ENCODE results near the gene CPPED1.
A peak's percentile ranks its signal among the peaks of the same experiment; 100 is the strongest.
"Not testable (repeated sequence)": the region's sequence is repeated elsewhere in the genome, so short reads cannot be mapped to it uniquely, and the experiment has no call there.

CPPED1 gene

GRCh38 chr16:12769525-12769924, 34.2 kb downstream of the CPPED1 start:
- TF ChIP-seq CTCF (IDR thresholded peaks at IDR 0.05; ENCODE audit: low read depth, low read length, missing control alignments): no peak
- Histone ChIP-seq H3K4me3 (ENCODE audit: low read depth, low read length) (no peak overlapping the region), H3K27ac (no peak overlapping the region), H3K27me3 (replicated peaks) (no peaks in the 10 kb centered on the region), H3K36me3 (replicated peaks) (no peaks in the 10 kb centered on the region)
- in situ Hi-C loops (cut with HindIII; ENCODE audit: low pct_ligation_motif_present, low sequenced_read_pairs): no loop called here
- no peak for DNase-seq

GRCh38 chr16:12767897-12768296, 35.8 kb downstream of the CPPED1 start:
- DNase-seq: no peak
- H3K27me3 ChIP-seq (replicated peaks): no peaks in the 10 kb centered on the region
- H3K4me3 ChIP-seq (ENCODE audit: low read depth, low read length): no peak overlapping the region
- in situ Hi-C loops (cut with HindIII; ENCODE audit: low pct_ligation_motif_present, low sequenced_read_pairs): no loop called here
- no peaks in the 10 kb centered on the region for H3K36me3 ChIP-seq (replicated peaks)
- H3K27ac ChIP-seq: no peak overlapping the region
- no peak for TF ChIP-seq CTCF (IDR thresholded peaks at IDR 0.05; ENCODE audit: low read depth, low read length, missing control alignments)

- Histone ChIP-seq H3K27ac (no peak overlapping the region), H3K36me3 (replicated peaks) (no peaks in the 10 kb centered on the region), H3K27me3 (replicated peaks) (no peaks in the 10 kb centered on the region), H3K4me3 (ENCODE audit: low read depth, low read length) (no peak overlapping the region)
- in situ Hi-C loops (cut with HindIII; ENCODE audit: low pct_ligation_motif_present, low sequenced_read_pairs): no loop called here
- TF ChIP-seq CTCF (IDR thresholded peaks at IDR 0.05; ENCODE audit: low read depth, low read length, missing control alignments): no peak
- no peak for DNase-seq
Measured at GRCh38 chr16:12766853-12767252, 36.8 kb downstream of the CPPED1 start.

- H3K4me3 ChIP-seq (ENCODE audit: low read depth, low read length); in situ Hi-C loops (cut with HindIII; ENCODE audit: low pct_ligation_motif_present, low sequenced_read_pairs); H3K36me3 ChIP-seq (replicated peaks); H3K27ac ChIP-seq; H3K27me3 ChIP-seq (replicated peaks); DNase-seq: not testable (repeated sequence)
Measured at GRCh38 chr16:12766208-12766607, 37.5 kb downstream of the CPPED1 start.

GRCh38 chr16:12764813-12765488, 38.7 kb downstream of the CPPED1 start:
- Histone ChIP-seq H3K4me3 (ENCODE audit: low read depth, low read length) (no peak overlapping the region), H3K27ac (no peak overlapping the region), H3K27me3 (replicated peaks) (no peaks in the 10 kb centered on the region), H3K36me3 (replicated peaks) (no peaks in the 10 kb centered on the region)
- TF ChIP-seq CTCF (IDR thresholded peaks at IDR 0.05; ENCODE audit: low read depth, low read length, missing control alignments): no peak
- in situ Hi-C loops (cut with HindIII; ENCODE audit: low pct_ligation_motif_present, low sequenced_read_pairs): no loop called here
- no peak for DNase-seq

GRCh38 chr16:12763517-12763916, 40.2 kb downstream of the CPPED1 start:
- Histone ChIP-seq H3K36me3 (replicated peaks) (no peaks in the 10 kb centered on the region), H3K27me3 (replicated peaks) (no peaks in the 10 kb centered on the region), H3K4me3 (ENCODE audit: low read depth, low read length) (no peak overlapping the region), H3K27ac (peak overlapping the region; percentile 34)
- in situ Hi-C loops (cut with HindIII; ENCODE audit: low pct_ligation_motif_present, low sequenced_read_pairs): no loop called here
- peak; percentile 80 for DNase-seq
- TF ChIP-seq CTCF (IDR thresholded peaks at IDR 0.05; ENCODE audit: low read depth, low read length, missing control alignments): no peak
